ENCODE results near the gene YAE1. TPM values are rescaled to one million over a fixed set of nuclear protein-coding genes. Genes with fewer than 3 reads are reported as not detected.

YAE1 gene
- total and polyA plus RNA-seq, 2 experiments from 2014 or later, result 21.8 to 40.5 TPM

- Histone ChIP-seq H3K27me3 (replicated peaks; ENCODE audit: insufficient read depth) (no peaks in the 10 kb centered on the region), H3F3A (ENCODE audit: insufficient read depth) (peaks cover 48% of the 10 kb centered on the region), H3K4me2 (ENCODE audit: unreplicated experiment) (no peak overlapping the region), H3K27ac (no peak overlapping the region), H3K79me2 (ENCODE audit: insufficient read depth) (peaks cover 14% of the 10 kb centered on the region; the same call in 1 of the 2 replicates), H3K36me3 (ENCODE audit: low read depth) (no peaks in the 10 kb centered on the region), H3K9me3 (ENCODE audit: low read depth) (no peaks in the 10 kb centered on the region), H2AFZ (no peak overlapping the region), H3K9me2 (ENCODE audit: insufficient read depth) (0 out of 2 replicates have a peak, but pooled peaks cover 3% of the 10 kb centered on the region), H3K4me3 (no peak overlapping the region), H3K4me1 (ENCODE audit: insufficient read depth) (peaks cover 62% of the 10 kb centered on the region), H4K20me1 (ENCODE audit: insufficient read depth) (no peaks in the 10 kb centered on the region), H3K9ac (no peak overlapping the region)
- DNase-seq, result no peak
- in situ Hi-C loops (cut with MboI), result no loop called here
- TF ChIP-seq EZH2phosphoT487 (IDR thresholded peaks at IDR 0.05; ENCODE audit: insufficient read depth, low read depth) (no peak), EZH2 (IDR thresholded peaks at IDR 0.05; ENCODE audit: insufficient read depth, poor library complexity, severe bottlenecking) (no peak)
- 87 to 89% methylated on average over 4 of the region's 4 CpGs for WGBS, 2 experiments (ENCODE audit: low coverage in 1 of 2, low lambda C conversion rate in 2 of 2, missing lambda C conversion rate in 2 of 2)
Observed at GRCh38 chr7:39618868-39619267, 52.7 kb downstream of the YAE1 start.

- peak overlapping the region; percentile 97 for H3K27ac ChIP-seq
- H3K4me3 ChIP-seq, result peak overlapping the region; percentile 41; the same call in 1 of the 2 replicates
- H3K9me2 ChIP-seq (ENCODE audit: insufficient read depth), result 0 out of 2 replicates have a peak, but pooled peaks cover 3% of the 10 kb centered on the region
- no peak for DNase-seq
- H3K9me3 ChIP-seq (ENCODE audit: low read depth), result no peaks in the 10 kb centered on the region
- peaks cover 30% of the 10 kb centered on the region for H3K79me2 ChIP-seq (ENCODE audit: insufficient read depth)
- no peaks in the 10 kb centered on the region for H4K20me1 ChIP-seq (ENCODE audit: insufficient read depth)
- peak overlapping the region; percentile 78 for H3K4me2 ChIP-seq (ENCODE audit: unreplicated experiment)
- in situ Hi-C loops (cut with MboI), result no loop called here
- H3K4me1 ChIP-seq (ENCODE audit: insufficient read depth), result peaks cover 55% of the 10 kb centered on the region
- H3K27me3 ChIP-seq (replicated peaks; ENCODE audit: insufficient read depth), result no peaks in the 10 kb centered on the region
- H3K36me3 ChIP-seq (ENCODE audit: low read depth), result no peaks in the 10 kb centered on the region
- peak overlapping the region; percentile 25; the same call in 1 of the 2 replicates for H3K9ac ChIP-seq
- no peak overlapping the region for H2AFZ ChIP-seq
- H3F3A ChIP-seq (ENCODE audit: insufficient read depth), result peaks cover 50% of the 10 kb centered on the region
- TF ChIP-seq EZH2 (IDR thresholded peaks at IDR 0.05; ENCODE audit: insufficient read depth, poor library complexity, severe bottlenecking) (no peak), EZH2phosphoT487 (IDR thresholded peaks at IDR 0.05; ENCODE audit: insufficient read depth, low read depth) (no peak)
Observed at GRCh38 chr7:39620486-39620885, 54.3 kb downstream of the YAE1 start.

DNA sequence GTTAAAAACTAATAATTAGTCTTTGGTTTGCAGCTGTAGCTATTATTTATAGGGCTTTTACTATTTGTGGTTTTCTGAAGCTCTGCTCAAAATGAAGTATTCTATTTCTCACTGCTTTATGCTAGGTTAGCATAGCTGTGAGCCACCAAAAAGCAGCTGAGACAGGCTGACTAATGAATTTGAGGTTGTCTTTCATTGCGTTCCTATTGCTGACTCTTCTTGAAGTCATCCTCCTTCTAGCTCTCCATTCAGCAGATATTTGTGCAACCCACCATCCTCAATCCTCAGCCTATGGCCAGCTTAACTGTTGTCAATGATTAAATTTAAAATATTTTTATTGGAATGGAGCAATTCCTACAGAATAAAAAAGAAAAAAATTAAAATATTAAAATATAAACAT is 55.1 kb downstream of the YAE1 start:
- Histone ChIP-seq H3K36me3 (ENCODE audit: low read depth) (no peaks in the 10 kb centered on the region), H3K27ac (peak overlapping the region; percentile 97), H3K9me2 (ENCODE audit: insufficient read depth) (0 out of 2 replicates have a peak, but pooled peaks cover 3% of the 10 kb centered on the region), H3F3A (ENCODE audit: insufficient read depth) (peaks cover 50% of the 10 kb centered on the region), H2AFZ (no peak overlapping the region), H3K9me3 (ENCODE audit: low read depth) (no peaks in the 10 kb centered on the region), H3K79me2 (ENCODE audit: insufficient read depth) (peaks cover 38% of the 10 kb centered on the region), H4K20me1 (ENCODE audit: insufficient read depth) (no peaks in the 10 kb centered on the region), H3K4me3 (peak overlapping the region; percentile 41), H3K4me1 (ENCODE audit: insufficient read depth) (peaks cover 55% of the 10 kb centered on the region), H3K27me3 (replicated peaks; ENCODE audit: insufficient read depth) (no peaks in the 10 kb centered on the region), H3K4me2 (ENCODE audit: unreplicated experiment) (peak overlapping the region; percentile 92), H3K9ac (peak overlapping the region; percentile 25)
- no peak for TF ChIP-seq EZH2phosphoT487 (IDR thresholded peaks at IDR 0.05; ENCODE audit: insufficient read depth, low read depth)
- no peak for TF ChIP-seq EZH2 (IDR thresholded peaks at IDR 0.05; ENCODE audit: insufficient read depth, poor library complexity, severe bottlenecking)
- WGBS, 2 experiments (ENCODE audit: low coverage in 1 of 2, low lambda C conversion rate in 2 of 2, missing lambda C conversion rate in 2 of 2), result 0% methylated on average over 1 of the region's 1 CpG
- in situ Hi-C loops (cut with MboI), result no loop called here
- peak; percentile 95 for DNase-seq

- peak; percentile 76 for DNase-seq
- Histone ChIP-seq H3K4me2 (ENCODE audit: unreplicated experiment) (peak overlapping the region; percentile 92), H3K4me1 (ENCODE audit: insufficient read depth) (peaks cover 55% of the 10 kb centered on the region), H3K27me3 (replicated peaks; ENCODE audit: insufficient read depth) (no peaks in the 10 kb centered on the region), H3K9ac (peak overlapping the region; percentile 96), H3K27ac (peak overlapping the region; percentile 97), H3K4me3 (peak overlapping the region; percentile 95; the same call in 1 of the 2 replicates), H3F3A (ENCODE audit: insufficient read depth) (peaks cover 51% of the 10 kb centered on the region), H3K79me2 (ENCODE audit: insufficient read depth) (peaks cover 44% of the 10 kb centered on the region), H3K9me3 (ENCODE audit: low read depth) (no peaks in the 10 kb centered on the region), H3K36me3 (ENCODE audit: low read depth) (no peaks in the 10 kb centered on the region), H2AFZ (no peak overlapping the region), H3K9me2 (ENCODE audit: insufficient read depth) (0 out of 2 replicates have a peak, but pooled peaks cover 3% of the 10 kb centered on the region), H4K20me1 (ENCODE audit: insufficient read depth) (no peaks in the 10 kb centered on the region)
- in situ Hi-C loops (cut with MboI), result no loop called here
- no peak for TF ChIP-seq EZH2 (IDR thresholded peaks at IDR 0.05; ENCODE audit: insufficient read depth, poor library complexity, severe bottlenecking)
- TF ChIP-seq EZH2phosphoT487 (IDR thresholded peaks at IDR 0.05; ENCODE audit: insufficient read depth, low read depth), result no peak
- WGBS, 2 experiments (ENCODE audit: low coverage in 1 of 2, low lambda C conversion rate in 2 of 2, missing lambda C conversion rate in 2 of 2), result 4 to 6% methylated on average over 1 of the region's 1 CpG
Observed at GRCh38 chr7:39621784-39622411, 55.7 kb downstream of the YAE1 start.

Other genes with a start within 250 kb of the YAE1 start
- gene RALA, start 57.2 kb downstream of the YAE1 start, total RNA-seq (2014; rRNA removed; shearing (Covaris generic)), result 21.7 and 23.1 TPM in 2 replicates
- 79.2 and 82.8 TPM in 2 replicates for gene RALA, start 57.2 kb downstream of the YAE1 start, polyA plus RNA-seq (2016; fragmentation: Nextera tagmentation; extraction: Ambion mirVana)